HEK293 (cell line): ENCODE data around the gene TGFBI.

Experiments
- CTCF ChIA-PET: fragments of 350-600 bp; formaldehyde crosslinking; extraction: SDS; loops from one replicate; lab custom pipeline; 2021; ENCODE audit warnings: antibody characterized with exemption; lab: Yijun Ruan, JAX
- POLR2A ChIA-PET: fragments of 300-600 bp; formaldehyde crosslinking; extraction: SDS; loops from one replicate; lab custom pipeline; 2020; ENCODE audit warnings: antibody characterized with exemption, inconsistent platforms; lab: Yijun Ruan, JAX
- H3K27ac ChIP-seq: fragments of 200-500 bp; sonication (Bioruptor generic); 2 replicates; pipeline ENCODE4 v1.5.1; 2014; ENCODE audit warnings: low read depth, low read length, control low read depth, inconsistent platforms; ENCODE audit errors: extremely low read depth
- H3K36me3 ChIP-seq, 2 experiments: fragments of 200-500 bp in 1 of 2; sonication (Bioruptor generic) in 1 of 2; 1 replicate in 1 of 2; 2 replicates in 1 of 2; pipeline ENCODE4 v1.5.1; 2014 to 2017; ENCODE audit warnings: inconsistent platforms in 2 of 2, low read length in 2 of 2; ENCODE audit not compliant: control insufficient read depth in 2 of 2, insufficient read depth in 1 of 2
- H3K4me1 ChIP-seq: fragments of 200-500 bp; sonication (Bioruptor generic); 2 replicates; pipeline ENCODE4 v1.5.1; 2014; ENCODE audit warnings: mild to moderate bottlenecking, low read length, inconsistent platforms; ENCODE audit not compliant: control insufficient read depth, insufficient read depth
- H3K4me3 ChIP-seq: 2 replicates; pipeline ENCODE4 v1.5.1; 2011; ENCODE audit warnings: low read depth, mild to moderate bottlenecking, control low read depth, low read length, moderate library complexity
- H3K9me3 ChIP-seq: fragments of 200-500 bp; sonication (Bioruptor generic); 2 replicates; pipeline ENCODE4 v1.5.1; 2014; ENCODE audit warnings: low read depth, low read length, inconsistent platforms; ENCODE audit not compliant: control insufficient read depth, insufficient read depth
- HOXA7 ChIP-seq: sonication (generic); formaldehyde crosslinking; IDR thresholded peaks from 2 replicates; pipeline ENCODE4 v1.8.1; 2022; ENCODE audit warnings: missing genetic modification reagents, borderline replicate concordance
- HOXD13 ChIP-seq: sonication (generic); formaldehyde crosslinking; IDR thresholded peaks from 2 replicates; pipeline ENCODE4 v1.8.0; 2022; ENCODE audit warnings: missing genetic modification reagents, borderline replicate concordance
- KLF1 ChIP-seq: fragments of 450-650 bp; formaldehyde crosslinking; IDR thresholded peaks from 2 replicates; pipeline ENCODE4 v1.5.1; 2016; ENCODE audit warnings: missing biosample characterization, missing genetic modification characterization
- KLF16 ChIP-seq: fragments of 450-650 bp; formaldehyde crosslinking; IDR thresholded peaks from 2 replicates; pipeline ENCODE4 v1.5.1; 2017; ENCODE audit warnings: missing biosample characterization, missing genetic modification characterization
- ZBTB1 ChIP-seq: fragments of 450-650 bp; formaldehyde crosslinking; IDR thresholded peaks from 2 replicates; pipeline ENCODE4 v1.5.1; 2016; ENCODE audit warnings: missing biosample characterization, missing genetic modification characterization
- ZBTB17 ChIP-seq: fragments of 450-650 bp; formaldehyde crosslinking; IDR thresholded peaks from 2 replicates; pipeline ENCODE4 v1.5.1; 2016; ENCODE audit warnings: missing biosample characterization, missing genetic modification characterization
- ZFP41 ChIP-seq: fragments of 450-650 bp; formaldehyde crosslinking; IDR thresholded peaks from 2 replicates; pipeline ENCODE4 v1.5.1; 2016; ENCODE audit warnings: missing biosample characterization, missing genetic modification characterization, borderline replicate concordance
- ZNF132 ChIP-seq: fragments of 450-650 bp; formaldehyde crosslinking; IDR thresholded peaks from 2 replicates; pipeline ENCODE4 v1.5.1; 2017; ENCODE audit warnings: missing biosample characterization, missing genetic modification characterization, borderline replicate concordance
- ZNF169 ChIP-seq: fragments of 450-650 bp; formaldehyde crosslinking; IDR thresholded peaks from 2 replicates; pipeline ENCODE4 v1.5.1; 2016; ENCODE audit warnings: missing biosample characterization, missing genetic modification characterization
- ZNF184 ChIP-seq: fragments of 450-650 bp; IDR thresholded peaks from 2 replicates; pipeline ENCODE4 v1.5.1; 2018; ENCODE audit warnings: missing biosample characterization, mild to moderate bottlenecking, missing genetic modification characterization
- ZNF19 ChIP-seq: fragments of 450-650 bp; formaldehyde crosslinking; IDR thresholded peaks from 2 replicates; pipeline ENCODE4; 2016; ENCODE audit warnings: missing biosample characterization, missing genetic modification characterization, low read depth
- ZNF214 ChIP-seq: fragments of 450-650 bp; formaldehyde crosslinking; IDR thresholded peaks from 2 replicates; pipeline ENCODE4 v1.5.1; 2017; ENCODE audit warnings: missing biosample characterization, mild to moderate bottlenecking, missing genetic modification characterization, borderline replicate concordance
- ZNF223 ChIP-seq: fragments of 450-650 bp; formaldehyde crosslinking; IDR thresholded peaks from 2 replicates; pipeline ENCODE4 v1.5.1; 2016; ENCODE audit warnings: missing biosample characterization, missing genetic modification characterization
- ZNF311 ChIP-seq: fragments of 450-650 bp; formaldehyde crosslinking; IDR thresholded peaks from 2 replicates; pipeline ENCODE4 v1.5.1; 2017; ENCODE audit warnings: missing biosample characterization, missing genetic modification characterization, borderline replicate concordance
- ZNF350 ChIP-seq: fragments of 450-650 bp; formaldehyde crosslinking; IDR thresholded peaks from 2 replicates; pipeline ENCODE4 v1.5.0; 2017; ENCODE audit warnings: missing biosample characterization, mild to moderate bottlenecking, missing genetic modification characterization
- ZNF433 ChIP-seq: fragments of 450-650 bp; formaldehyde crosslinking; IDR thresholded peaks from 2 replicates; pipeline ENCODE4 v1.5.1; 2016; ENCODE audit warnings: missing biosample characterization, missing genetic modification characterization, low read depth
- ZNF585B ChIP-seq: fragments of 450-650 bp; formaldehyde crosslinking; IDR thresholded peaks from 2 replicates; pipeline ENCODE4 v1.5.1; 2016; ENCODE audit warnings: missing biosample characterization, missing genetic modification characterization
- ZNF610 ChIP-seq: fragments of 450-650 bp; formaldehyde crosslinking; IDR thresholded peaks from 2 replicates; pipeline ENCODE4 v1.5.1; 2016; ENCODE audit warnings: missing biosample characterization, missing genetic modification characterization, borderline replicate concordance
- ZNF629 ChIP-seq: fragments of 450-650 bp; formaldehyde crosslinking; IDR thresholded peaks from 2 replicates; pipeline ENCODE4 v1.5.1; 2017; ENCODE audit warnings: missing biosample characterization, missing genetic modification characterization
- ZNF658 ChIP-seq: fragments of 450-650 bp; formaldehyde crosslinking; IDR thresholded peaks from 2 replicates; pipeline ENCODE4; 2016; ENCODE audit warnings: missing biosample characterization, missing genetic modification characterization
- ZNF660 ChIP-seq: fragments of 450-650 bp; IDR thresholded peaks from 2 replicates; pipeline ENCODE4 v1.5.1; 2018; ENCODE audit warnings: missing biosample characterization, mild to moderate bottlenecking, missing genetic modification characterization
- ZNF701 ChIP-seq: fragments of 450-650 bp; formaldehyde crosslinking; IDR thresholded peaks from 2 replicates; pipeline ENCODE4 v1.5.1; 2016; ENCODE audit warnings: missing biosample characterization, missing genetic modification characterization
- ZNF792 ChIP-seq: fragments of 450-650 bp; formaldehyde crosslinking; IDR thresholded peaks from 2 replicates; pipeline ENCODE4 v1.5.1; 2016; ENCODE audit warnings: missing biosample characterization, missing genetic modification characterization
- ZNF837 ChIP-seq: fragments of 450-650 bp; formaldehyde crosslinking; IDR thresholded peaks from 2 replicates; pipeline ENCODE4 v1.5.1; 2016; ENCODE audit warnings: missing biosample characterization, missing genetic modification characterization
- ZNF843 ChIP-seq: fragments of 450-650 bp; formaldehyde crosslinking; IDR thresholded peaks from 2 replicates; pipeline ENCODE4 v1.5.1; 2016; ENCODE audit warnings: missing biosample characterization, missing genetic modification characterization
- TF ChIP-seq, protein P1 (sequence below): fragments of 450-650 bp; formaldehyde crosslinking; IDR thresholded peaks from 2 replicates; pipeline ENCODE4 v1.5.1; 2017; ENCODE audit warnings: missing biosample characterization, missing genetic modification characterization
- TF ChIP-seq, protein P2 (sequence below): fragments of 450-650 bp; IDR thresholded peaks from 2 replicates; pipeline ENCODE4 v1.5.1; 2018; ENCODE audit warnings: missing biosample characterization, mild to moderate bottlenecking, missing genetic modification characterization
- TF ChIP-seq, protein P3 (sequence below): fragments of 450-650 bp; formaldehyde crosslinking; optimal IDR thresholded peaks from 2 replicates; pipeline ENCODE3; 2016; ENCODE audit warnings: missing biosample characterization, mild to moderate bottlenecking, missing genetic modification characterization
- TF ChIP-seq, protein P4 (sequence below): fragments of 450-650 bp; formaldehyde crosslinking; IDR thresholded peaks from 2 replicates; pipeline ENCODE4 v1.5.1; 2016; ENCODE audit warnings: missing biosample characterization, missing genetic modification characterization
- TF ChIP-seq, protein P5 (sequence below): fragments of 450-650 bp; formaldehyde crosslinking; IDR thresholded peaks from 2 replicates; pipeline ENCODE4 v1.5.1; 2016; ENCODE audit warnings: missing biosample characterization, missing genetic modification characterization

The TGFBI gene

DNA sequence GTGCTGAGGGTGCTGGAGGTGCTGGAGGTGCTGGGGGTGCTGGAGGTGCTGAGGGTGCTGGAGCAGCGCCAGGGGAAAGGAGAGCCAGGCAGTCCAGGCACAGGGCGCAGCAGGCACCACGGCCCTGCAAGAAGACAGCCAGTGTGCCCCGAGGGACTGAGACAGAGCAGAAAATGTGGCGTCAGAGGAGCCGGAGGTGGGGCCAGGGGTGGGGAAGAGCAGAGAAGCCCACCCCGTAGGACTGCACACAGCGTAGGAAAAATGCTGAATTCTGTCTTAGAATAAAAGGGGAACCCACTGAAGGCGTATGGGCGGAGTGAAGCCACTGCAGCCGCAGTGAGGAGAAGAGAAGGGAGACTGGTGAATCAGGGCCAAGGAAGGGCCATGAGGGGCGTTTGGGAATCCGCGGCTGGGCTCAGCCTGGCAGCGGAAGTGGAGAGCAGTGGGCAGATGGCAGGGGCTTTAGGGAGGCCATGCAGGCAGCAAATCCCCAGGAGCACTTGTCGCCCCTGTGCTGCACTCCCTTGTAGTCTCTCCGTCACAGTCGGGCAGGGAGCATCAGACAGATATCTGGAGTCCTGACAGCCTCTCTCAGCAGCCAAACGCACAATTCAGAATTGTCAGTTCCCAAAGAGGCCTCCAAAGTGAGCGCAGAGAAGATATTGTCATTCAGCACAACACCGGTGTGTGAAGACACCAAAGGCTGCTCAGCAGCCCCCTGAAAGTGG lies 38.1 kb upstream of the TGFBI start:
- ChIA-PET POLR2A (no interaction called here), CTCF (interaction anchor here (0.7 to 2.1 kb wide), 2 partner anchors 13 to 116 kb away, joined by 3 to 6 read pairs; no protein-coding TSS in a partner anchor)
- TF ChIP-seq ZNF184 (tag by site-specific recombination) (no peak), ZNF837 (no peak), ZNF223 (tag by site-specific recombination) (no peak), ZNF610 (tag by site-specific recombination) (no peak), HOXA7 (no peak), ZNF214 (no peak), ZBTB17 (tag by site-specific recombination) (no peak), ZNF629 (tag by site-specific recombination) (no peak), ZNF585B (no peak), ZNF660 (tag by site-specific recombination) (no peak), KLF16 (tag by site-specific recombination) (no peak), ZNF701 (tag by site-specific recombination) (no peak), ZNF843 (tag by site-specific recombination) (no peak), ZNF792 (tag by site-specific recombination) (no peak), HOXD13 (CRISPR knock-in tag) (no peak), ZNF433 (tag by site-specific recombination) (no peak), ZNF132 (no peak)
- TF ChIP-seq, protein P1, sequence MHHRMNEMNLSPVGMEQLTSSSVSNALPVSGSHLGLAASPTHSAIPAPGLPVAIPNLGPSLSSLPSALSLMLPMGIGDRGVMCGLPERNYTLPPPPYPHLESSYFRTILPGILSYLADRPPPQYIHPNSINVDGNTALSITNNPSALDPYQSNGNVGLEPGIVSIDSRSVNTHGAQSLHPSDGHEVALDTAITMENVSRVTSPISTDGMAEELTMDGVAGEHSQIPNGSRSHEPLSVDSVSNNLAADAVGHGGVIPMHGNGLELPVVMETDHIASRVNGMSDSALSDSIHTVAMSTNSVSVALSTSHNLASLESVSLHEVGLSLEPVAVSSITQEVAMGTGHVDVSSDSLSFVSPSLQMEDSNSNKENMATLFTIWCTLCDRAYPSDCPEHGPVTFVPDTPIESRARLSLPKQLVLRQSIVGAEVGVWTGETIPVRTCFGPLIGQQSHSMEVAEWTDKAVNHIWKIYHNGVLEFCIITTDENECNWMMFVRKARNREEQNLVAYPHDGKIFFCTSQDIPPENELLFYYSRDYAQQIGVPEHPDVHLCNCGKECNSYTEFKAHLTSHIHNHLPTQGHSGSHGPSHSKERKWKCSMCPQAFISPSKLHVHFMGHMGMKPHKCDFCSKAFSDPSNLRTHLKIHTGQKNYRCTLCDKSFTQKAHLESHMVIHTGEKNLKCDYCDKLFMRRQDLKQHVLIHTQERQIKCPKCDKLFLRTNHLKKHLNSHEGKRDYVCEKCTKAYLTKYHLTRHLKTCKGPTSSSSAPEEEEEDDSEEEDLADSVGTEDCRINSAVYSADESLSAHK, result no peak
- TF ChIP-seq, protein P2, sequence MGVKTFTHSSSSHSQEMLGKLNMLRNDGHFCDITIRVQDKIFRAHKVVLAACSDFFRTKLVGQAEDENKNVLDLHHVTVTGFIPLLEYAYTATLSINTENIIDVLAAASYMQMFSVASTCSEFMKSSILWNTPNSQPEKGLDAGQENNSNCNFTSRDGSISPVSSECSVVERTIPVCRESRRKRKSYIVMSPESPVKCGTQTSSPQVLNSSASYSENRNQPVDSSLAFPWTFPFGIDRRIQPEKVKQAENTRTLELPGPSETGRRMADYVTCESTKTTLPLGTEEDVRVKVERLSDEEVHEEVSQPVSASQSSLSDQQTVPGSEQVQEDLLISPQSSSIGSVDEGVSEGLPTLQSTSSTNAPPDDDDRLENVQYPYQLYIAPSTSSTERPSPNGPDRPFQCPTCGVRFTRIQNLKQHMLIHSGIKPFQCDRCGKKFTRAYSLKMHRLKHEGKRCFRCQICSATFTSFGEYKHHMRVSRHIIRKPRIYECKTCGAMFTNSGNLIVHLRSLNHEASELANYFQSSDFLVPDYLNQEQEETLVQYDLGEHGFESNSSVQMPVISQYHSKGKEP (tag by site-specific recombination), result no peak
- TF ChIP-seq, protein P3, sequence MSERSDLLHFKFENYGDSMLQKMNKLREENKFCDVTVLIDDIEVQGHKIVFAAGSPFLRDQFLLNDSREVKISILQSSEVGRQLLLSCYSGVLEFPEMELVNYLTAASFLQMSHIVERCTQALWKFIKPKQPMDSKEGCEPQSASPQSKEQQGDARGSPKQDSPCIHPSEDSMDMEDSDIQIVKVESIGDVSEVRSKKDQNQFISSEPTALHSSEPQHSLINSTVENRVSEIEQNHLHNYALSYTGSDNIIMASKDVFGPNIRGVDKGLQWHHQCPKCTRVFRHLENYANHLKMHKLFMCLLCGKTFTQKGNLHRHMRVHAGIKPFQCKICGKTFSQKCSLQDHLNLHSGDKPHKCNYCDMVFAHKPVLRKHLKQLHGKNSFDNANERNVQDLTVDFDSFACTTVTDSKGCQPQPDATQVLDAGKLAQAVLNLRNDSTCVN, result no peak
- Histone ChIP-seq H3K4me3 (no peak overlapping the region), H3K27ac (no peak overlapping the region), H3K36me3 (no peaks in the 10 kb centered on the region), H3K4me1 (no peaks in the 10 kb centered on the region; the same call in 1 of the 2 replicates), H3K9me3 (no peaks in the 10 kb centered on the region)

DNA sequence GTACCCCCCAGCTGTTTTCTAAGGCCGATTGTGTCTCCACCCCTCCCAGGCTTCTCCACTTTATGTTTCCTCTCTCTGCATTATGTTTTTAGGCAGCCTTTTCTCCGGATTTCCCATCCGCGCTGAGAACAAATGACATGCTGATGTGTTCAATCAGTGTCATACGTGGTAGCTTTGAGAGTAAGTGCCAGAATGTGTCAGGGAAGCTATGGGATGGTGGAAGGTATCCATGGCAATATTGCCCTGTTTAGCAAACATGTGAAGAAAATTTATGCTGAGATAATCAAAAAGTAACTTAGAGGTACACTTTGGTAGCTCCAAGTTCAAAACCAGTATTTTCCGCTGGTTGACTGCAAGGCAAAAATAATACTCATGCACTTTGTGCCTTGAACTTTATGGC lies 37.4 kb upstream of the TGFBI start:
- no peaks in the 10 kb centered on the region; the same call in 1 of the 2 replicates for H3K4me1 ChIP-seq
- no peaks in the 10 kb centered on the region for H3K9me3 ChIP-seq
- H3K36me3 ChIP-seq, result no peaks in the 10 kb centered on the region
- no peak overlapping the region for H3K4me3 ChIP-seq
- H3K27ac ChIP-seq, result no peak overlapping the region
- ChIA-PET CTCF (interaction anchor here (0.7 to 2.1 kb wide), 2 partner anchors 14 to 78 kb away, joined by 3 to 6 read pairs; no protein-coding TSS in a partner anchor), POLR2A (no interaction called here)
- TF ChIP-seq ZNF169 (tag by site-specific recombination), result no peak
- TF ChIP-seq KLF1 (tag by site-specific recombination), result no peak
- TF ChIP-seq, protein P4, sequence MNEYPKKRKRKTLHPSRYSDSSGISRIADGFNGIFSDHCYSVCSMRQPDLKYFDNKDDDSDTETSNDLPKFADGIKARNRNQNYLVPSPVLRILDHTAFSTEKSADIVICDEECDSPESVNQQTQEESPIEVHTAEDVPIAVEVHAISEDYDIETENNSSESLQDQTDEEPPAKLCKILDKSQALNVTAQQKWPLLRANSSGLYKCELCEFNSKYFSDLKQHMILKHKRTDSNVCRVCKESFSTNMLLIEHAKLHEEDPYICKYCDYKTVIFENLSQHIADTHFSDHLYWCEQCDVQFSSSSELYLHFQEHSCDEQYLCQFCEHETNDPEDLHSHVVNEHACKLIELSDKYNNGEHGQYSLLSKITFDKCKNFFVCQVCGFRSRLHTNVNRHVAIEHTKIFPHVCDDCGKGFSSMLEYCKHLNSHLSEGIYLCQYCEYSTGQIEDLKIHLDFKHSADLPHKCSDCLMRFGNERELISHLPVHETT (tag by site-specific recombination), result no peak
- no peak for TF ChIP-seq ZBTB1 (tag by site-specific recombination)
- no peak for TF ChIP-seq ZNF19 (tag by site-specific recombination)
- TF ChIP-seq, protein P5, sequence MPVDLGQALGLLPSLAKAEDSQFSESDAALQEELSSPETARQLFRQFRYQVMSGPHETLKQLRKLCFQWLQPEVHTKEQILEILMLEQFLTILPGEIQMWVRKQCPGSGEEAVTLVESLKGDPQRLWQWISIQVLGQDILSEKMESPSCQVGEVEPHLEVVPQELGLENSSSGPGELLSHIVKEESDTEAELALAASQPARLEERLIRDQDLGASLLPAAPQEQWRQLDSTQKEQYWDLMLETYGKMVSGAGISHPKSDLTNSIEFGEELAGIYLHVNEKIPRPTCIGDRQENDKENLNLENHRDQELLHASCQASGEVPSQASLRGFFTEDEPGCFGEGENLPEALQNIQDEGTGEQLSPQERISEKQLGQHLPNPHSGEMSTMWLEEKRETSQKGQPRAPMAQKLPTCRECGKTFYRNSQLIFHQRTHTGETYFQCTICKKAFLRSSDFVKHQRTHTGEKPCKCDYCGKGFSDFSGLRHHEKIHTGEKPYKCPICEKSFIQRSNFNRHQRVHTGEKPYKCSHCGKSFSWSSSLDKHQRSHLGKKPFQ, result no peak
- no peak for TF ChIP-seq ZNF350 (tag by site-specific recombination)
- no peak for TF ChIP-seq ZFP41 (tag by site-specific recombination)
- TF ChIP-seq ZNF658 (tag by site-specific recombination), result no peak
- no peak for TF ChIP-seq ZNF311 (tag by site-specific recombination)
